GM23338 (cell line): ENCODE measurements around the gene SYT7. TPM values are rescaled to one million over a fixed set of nuclear protein-coding genes. Genes with fewer than 3 reads are reported as not detected.

ENCODE experiments used
- ATAC-seq: fragments of 200-7000 bp; cut with Tn5 transposase; 3 replicates; pipeline ENCODE4 v1.9.1; 2020
- DNase-seq: peaks from one replicate; pipeline ENCODE4 v3.0.0-alpha.2; 2015; ENCODE audit warnings: low spot score
- H2AFZ ChIP-seq: fragments of 200-600 bp; sonication (generic); 2 replicates; pipeline ENCODE4 v1.8.0; 2016; ENCODE audit warnings: antibody characterized with exemption, mild to moderate bottlenecking, moderate library complexity
- H3F3A ChIP-seq: fragments of 200-600 bp; sonication (generic); replicated peaks from 2 replicates; pipeline ENCODE4 v1.8.0; 2017; ENCODE audit warnings: antibody characterized with exemption, mixed run types, low read depth
- H3K27ac ChIP-seq: fragments of 200-600 bp; sonication (generic); 2 replicates; pipeline ENCODE4 v1.6.1; 2016; ENCODE audit warnings: low read depth
- H3K27me3 ChIP-seq: fragments of 200-600 bp; sonication (generic); 2 replicates; pipeline ENCODE4 v1.8.0; 2016; ENCODE audit warnings: mild to moderate bottlenecking, mixed run types, moderate library complexity; ENCODE audit not compliant: insufficient read depth
- H3K36me3 ChIP-seq: fragments of 200-600 bp; sonication (generic); 2 replicates; pipeline ENCODE4 v1.8.0; 2016; ENCODE audit warnings: mild to moderate bottlenecking; ENCODE audit not compliant: insufficient read depth
- H3K4me1 ChIP-seq: fragments of 200-600 bp; sonication (generic); 2 replicates; pipeline ENCODE4 v1.8.0; 2016; ENCODE audit warnings: mild to moderate bottlenecking, moderate library complexity; ENCODE audit not compliant: insufficient read depth
- H3K4me2 ChIP-seq: fragments of 200-600 bp; sonication (generic); 2 replicates; pipeline ENCODE4 v1.7.1; 2017; ENCODE audit warnings: mixed run types
- H3K4me3 ChIP-seq: fragments of 200-600 bp; sonication (generic); 2 replicates; pipeline ENCODE4 v1.6.1; 2016; ENCODE audit warnings: mixed run types
- H3K79me2 ChIP-seq: fragments of 200-600 bp; sonication (generic); replicated peaks from 2 replicates; pipeline ENCODE4 v1.8.0; 2017; ENCODE audit warnings: mild to moderate bottlenecking; ENCODE audit not compliant: insufficient read depth
- H3K9me2 ChIP-seq: fragments of 200-600 bp; sonication (generic); 2 replicates; pipeline ENCODE4 v1.8.0; 2017; ENCODE audit not compliant: insufficient read depth
- H4K20me1 ChIP-seq: fragments of 200-600 bp; sonication (generic); replicated peaks from 2 replicates; pipeline ENCODE4 v1.8.0; 2017; ENCODE audit warnings: mild to moderate bottlenecking; ENCODE audit not compliant: insufficient read depth
- H3K27ac Mint-ChIP-seq: 2 replicates; pipeline ENCODE4 v1.8.0; 2020; ENCODE audit warnings: inconsistent platforms, mild to moderate bottlenecking, moderate library complexity, mixed read lengths
- H3K27me3 Mint-ChIP-seq: 3 replicates; pipeline ENCODE4 v1.8.0; 2022; ENCODE audit warnings: low read depth, mild to moderate bottlenecking, moderate library complexity, mixed read lengths, inconsistent platforms; ENCODE audit not compliant: insufficient read depth, poor library complexity
- H3K36me3 Mint-ChIP-seq: 3 replicates; pipeline ENCODE4 v1.8.0; 2021; ENCODE audit warnings: low read depth, mild to moderate bottlenecking, inconsistent platforms, moderate library complexity, mixed read lengths
- H3K4me1 Mint-ChIP-seq: 3 replicates; pipeline ENCODE4 v1.8.0; 2020; ENCODE audit warnings: mild to moderate bottlenecking, inconsistent platforms, mixed read lengths
- H3K4me3 Mint-ChIP-seq: 3 replicates; pipeline ENCODE4 v1.8.0; 2021; ENCODE audit warnings: moderate library complexity, mild to moderate bottlenecking, inconsistent platforms, mixed read lengths
- H3K9me3 Mint-ChIP-seq: 3 replicates; pipeline ENCODE4 v1.8.0; 2020; ENCODE audit warnings: moderate library complexity, mild to moderate bottlenecking, inconsistent platforms, mixed read lengths
- CREB1 ChIP-seq: fragments of 250-450 bp; sonication (Bioruptor Pico); IDR thresholded peaks from 2 replicates; pipeline ENCODE4 v1.5.0; 2020; ENCODE audit warnings: low read depth, mild to moderate bottlenecking, moderate library complexity
- CTCF ChIP-seq, 2 experiments: fragments of 200-600 bp in 1 of 2; sonication (generic) in 1 of 2; conservative IDR thresholded peaks; 2 replicates each; pipeline versions ENCODE4 v1.5.1 to v1.6.1; 2016 to 2017; ENCODE audit warnings: antibody characterized with exemption in 2 of 2, low read depth in 2 of 2, mild to moderate bottlenecking in 2 of 2, moderate library complexity in 1 of 2
- EZH2 ChIP-seq: fragments of 200-600 bp; sonication (generic); IDR thresholded peaks from one replicate; pipeline ENCODE4 v1.8.0; 2017; ENCODE audit warnings: antibody characterized with exemption, mild to moderate bottlenecking, low read depth; ENCODE audit not compliant: unreplicated experiment
- JUNB ChIP-seq: IDR thresholded peaks from one replicate; pipeline ENCODE4 v1.6.1; 2016; ENCODE audit warnings: antibody characterized with exemption; ENCODE audit not compliant: unreplicated experiment
- NANOG ChIP-seq: IDR thresholded peaks from 2 replicates; pipeline ENCODE4 v1.6.1; 2016; ENCODE audit warnings: antibody characterized with exemption, borderline replicate concordance
- POLR2AphosphoS5 ChIP-seq: IDR thresholded peaks from 2 replicates; pipeline ENCODE4 v1.6.1; 2016; ENCODE audit warnings: antibody characterized with exemption, low read depth
- STAT1 ChIP-seq: IDR thresholded peaks from one replicate; pipeline ENCODE4 v1.6.1; 2016; ENCODE audit warnings: antibody characterized with exemption; ENCODE audit not compliant: unreplicated experiment
- ZNF114 ChIP-seq: fragments of 250-450 bp; sonication (Bioruptor Pico); IDR thresholded peaks from 2 replicates; pipeline ENCODE4 v1.5.0; 2020; ENCODE audit warnings: mild to moderate bottlenecking, moderate library complexity
- ZNF331 ChIP-seq: fragments of 250-450 bp; sonication (Bioruptor Pico); IDR thresholded peaks from 2 replicates; pipeline ENCODE4 v1.5.0; 2020; ENCODE audit warnings: low read depth, mild to moderate bottlenecking, moderate library complexity
- ZNF462 ChIP-seq: fragments of 250-450 bp; sonication (Bioruptor Pico); IDR thresholded peaks from 2 replicates; pipeline ENCODE4 v1.5.0; 2020; ENCODE audit warnings: mild to moderate bottlenecking, moderate library complexity
- polyA plus RNA-seq: library from polyadenylated mRNA; unstranded; fragments of >200 nt; fragmentation: Nextera tagmentation; extraction: Ambion mirVana; gene quantifications from 2 replicates; pipeline ENCODE4 v1.2.1, GENCODE V29; 2016
- total RNA-seq: library from RNA; depleted of rRNA; stranded (reverse); fragments of >200 nt; shearing (Covaris generic); gene quantifications from 2 replicates; pipeline ENCODE4 v1.2.3, GENCODE V29; 2014

SYT7 gene
- total and polyA plus RNA-seq, 2 experiments from 2014 or later = 1.6 to 10.3 TPM

- no peak for TF ChIP-seq ZNF331 (CRISPR knock-in tag)
- no peak for TF ChIP-seq NANOG
- TF ChIP-seq ZNF114 (CRISPR knock-in tag) = no peak
Measured at GRCh38 chr11:61498767-61499341, 82.0 kb downstream of the SYT7 start (continued).

DNA sequence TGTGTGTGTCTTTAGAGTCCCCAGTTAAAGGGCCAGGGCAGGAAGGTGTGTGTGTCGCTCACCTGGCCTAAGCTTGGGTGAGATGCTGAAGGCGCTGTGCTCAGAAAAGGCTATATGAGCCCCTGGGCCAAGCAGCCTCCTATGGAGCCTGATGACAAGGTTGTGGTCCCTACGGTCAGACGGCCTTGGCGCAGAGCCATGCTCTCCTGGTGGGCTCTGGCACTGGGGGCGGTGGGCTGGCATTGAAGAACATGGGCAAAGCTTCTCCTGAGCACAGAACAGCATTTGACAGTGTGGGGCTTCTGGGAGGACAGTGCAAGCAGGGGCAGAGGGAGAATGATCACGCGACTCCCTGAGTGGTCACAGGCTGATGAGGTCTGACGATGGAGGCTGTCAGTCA lies 83.0 kb downstream of the SYT7 start:
- Histone ChIP-seq H3K27me3 (peaks cover 8% of the 10 kb centered on the region; the same call in 1 of the 2 replicates), H3K4me1 (peaks cover 22% of the 10 kb centered on the region; the same call in 1 of the 2 replicates), H3K27ac (no peak overlapping the region), H3K9me2 (no peaks in the 10 kb centered on the region), H4K20me1 (no peaks in the 10 kb centered on the region), H2AFZ (no peak overlapping the region), H3K4me3 (no peak overlapping the region), H3K36me3 (no peaks in the 10 kb centered on the region; the same call in 1 of the 2 replicates), H3K79me2 (no peaks in the 10 kb centered on the region), H3K4me2 (no peak overlapping the region), H3F3A (peaks cover 10% of the 10 kb centered on the region; the same call in 1 of the 2 replicates)
- no peaks in the 10 kb centered on the region for H3K36me3 Mint-ChIP-seq
- H3K4me1 Mint-ChIP-seq = peaks cover 28% of the 10 kb centered on the region
- no peak overlapping the region for H3K4me3 Mint-ChIP-seq
- no peak for ATAC-seq
- TF ChIP-seq CREB1 (CRISPR knock-in tag) (no peak), JUNB (no peak), ZNF462 (no peak), ZNF114 (CRISPR knock-in tag) (no peak), STAT1 (no peak), CTCF (conservative IDR thresholded peaks at IDR 0.05; ENCODE audit: low read depth in 2 of 2) (no peak), POLR2AphosphoS5 (no peak), EZH2 (no peak)
- H3K27ac Mint-ChIP-seq = no peak overlapping the region
- no peaks in the 10 kb centered on the region for H3K9me3 Mint-ChIP-seq
- DNase-seq = no peak
- peaks cover 10% of the 10 kb centered on the region for H3K27me3 Mint-ChIP-seq
